ENCODE data around the gene RFTN1. TPM values are rescaled to one million over a fixed set of nuclear protein-coding genes. Genes with fewer than 3 reads are reported as not detected.

The RFTN1 gene
- total RNA-seq, 3 donors from 2014 or later = 6.9 to 12.6 (median 9.7) TPM

GRCh38 chr3:16305111-16305541, 208.4 kb downstream of the RFTN1 start:
- intact Hi-C loops (cut with DNase I, micrococcal nuclease) = no loop called here
- Histone ChIP-seq H3K36me3 (ENCODE audit: low read depth) (no peaks in the 10 kb centered on the region), H3K9me3 (no peaks in the 10 kb centered on the region), H3K4me1 (ENCODE audit: low read depth) (peaks cover 4% of the 10 kb centered on the region), H3K4me3 (no peak overlapping the region)
- TF ChIP-seq CTCF (IDR thresholded peaks at IDR 0.05) = no peak
- peak; percentile 48 for ATAC-seq
- no peak for DNase-seq

- no peak for DNase-seq
- no peak for ATAC-seq
- no peaks in the 10 kb centered on the region for H3K36me3 ChIP-seq (ENCODE audit: low read depth)
These were observed 209.2 kb downstream of the RFTN1 start for GRCh38 chr3:16304061-16305010.

GRCh38 chr3:16303037-16303575, 210.4 kb downstream of the RFTN1 start:
- no peaks in the 10 kb centered on the region for H3K36me3 ChIP-seq (ENCODE audit: low read depth)
- no peak for DNase-seq
- intact Hi-C loops (cut with DNase I, micrococcal nuclease) = no loop called here
- H3K9me3 ChIP-seq = no peaks in the 10 kb centered on the region
- no peak for ATAC-seq
- peaks cover 4% of the 10 kb centered on the region for H3K4me1 ChIP-seq (ENCODE audit: low read depth)
- TF ChIP-seq CTCF (IDR thresholded peaks at IDR 0.05) = no peak
- no peak overlapping the region for H3K4me3 ChIP-seq

More at GRCh38 chr3:16304061-16305010, 209.2 kb downstream of the RFTN1 start:
- TF ChIP-seq CTCF (IDR thresholded peaks at IDR 0.05) = no peak
- Histone ChIP-seq H3K4me1 (ENCODE audit: low read depth) (peaks cover 4% of the 10 kb centered on the region), H3K9me3 (no peaks in the 10 kb centered on the region), H3K4me3 (no peak overlapping the region)
- intact Hi-C loops (cut with DNase I, micrococcal nuclease) = no loop called here

- DNase-seq (no peak), ATAC-seq (no peak)
- TF ChIP-seq CTCF (IDR thresholded peaks at IDR 0.05) = no peak
- no peak overlapping the region for H3K4me3 ChIP-seq
- peaks cover 4% of the 10 kb centered on the region for H3K4me1 ChIP-seq (ENCODE audit: low read depth)
- H3K9me3 ChIP-seq = no peaks in the 10 kb centered on the region
- intact Hi-C loops (cut with DNase I, micrococcal nuclease) = no loop called here
- no peaks in the 10 kb centered on the region for H3K36me3 ChIP-seq (ENCODE audit: low read depth)
These were observed 211.3 kb downstream of the RFTN1 start for GRCh38 chr3:16302082-16302631.

GRCh38 chr3:16301507-16301906, 212.0 kb downstream of the RFTN1 start:
- Histone ChIP-seq H3K36me3 (ENCODE audit: low read depth) (no peaks in the 10 kb centered on the region), H3K9me3 (no peaks in the 10 kb centered on the region), H3K4me1 (ENCODE audit: low read depth) (peaks cover 4% of the 10 kb centered on the region), H3K4me3 (no peak overlapping the region)
- peak in 1 of 3 donors; percentile 43 for DNase-seq
- peak; percentile 43 for ATAC-seq
- intact Hi-C loops (cut with DNase I, micrococcal nuclease) = no loop called here
- TF ChIP-seq CTCF (IDR thresholded peaks at IDR 0.05) = no peak

All from mucosa of descending colon (tissue), 3 donors.